Measurements from ENCODE around the gene PCED1B. TPM values are rescaled to one million over a fixed set of nuclear protein-coding genes. Genes with fewer than 3 reads are reported as not detected.

The PCED1B gene
- total RNA-seq, 1 donor from 2014 or later: 3.1 TPM

- H3K9me3 ChIP-seq (ENCODE audit: low read depth): no peaks in the 10 kb centered on the region
- no peaks in the 10 kb centered on the region for H3K79me2 ChIP-seq (ENCODE audit: low read depth)
- Mint-ChIP-seq H3K9me3 (no peaks in the 10 kb centered on the region), H3K27me3 (ENCODE audit: insufficient read depth, low read depth) (no peaks in the 10 kb centered on the region), H3K27ac (no peak overlapping the region), H3K4me1 (no peaks in the 10 kb centered on the region), H3K4me3 (no peak overlapping the region), H3K36me3 (no peaks in the 10 kb centered on the region)
- H4K20me1 ChIP-seq (ENCODE audit: low read depth): no peaks in the 10 kb centered on the region
- no peaks in the 10 kb centered on the region for H3K27me3 ChIP-seq
- no peaks in the 10 kb centered on the region for H3F3A ChIP-seq (ENCODE audit: low read depth)
- no peak for DNase-seq (ENCODE audit: low spot score)
- no peaks in the 10 kb centered on the region for H3K36me3 ChIP-seq
- H3K9ac ChIP-seq: no peak overlapping the region
- no peak overlapping the region for H3K4me3 ChIP-seq
- no peaks in the 10 kb centered on the region for H3K4me1 ChIP-seq
- TF ChIP-seq CTCF (IDR thresholded peaks at IDR 0.05): no peak
- H3K4me2 ChIP-seq: no peak overlapping the region
- no peak overlapping the region for H2AFZ ChIP-seq (replicated peaks)
- no peak overlapping the region for H3K27ac ChIP-seq
Measured at GRCh38 chr12:47184229-47184628, 104.8 kb downstream of the PCED1B start.

- Histone ChIP-seq H4K20me1 (ENCODE audit: low read depth) (no peaks in the 10 kb centered on the region), H3F3A (ENCODE audit: low read depth) (no peaks in the 10 kb centered on the region), H3K36me3 (no peaks in the 10 kb centered on the region), H3K4me3 (no peak overlapping the region), H3K4me2 (no peak overlapping the region), H3K9me3 (ENCODE audit: low read depth) (no peaks in the 10 kb centered on the region), H3K9ac (no peak overlapping the region), H3K79me2 (ENCODE audit: low read depth) (no peaks in the 10 kb centered on the region), H3K27me3 (no peaks in the 10 kb centered on the region), H2AFZ (replicated peaks) (no peak overlapping the region), H3K27ac (no peak overlapping the region), H3K4me1 (no peaks in the 10 kb centered on the region)
- Mint-ChIP-seq H3K4me1 (peaks cover 4% of the 10 kb centered on the region), H3K27ac (no peak overlapping the region), H3K36me3 (no peaks in the 10 kb centered on the region), H3K27me3 (ENCODE audit: insufficient read depth, low read depth) (no peaks in the 10 kb centered on the region), H3K4me3 (no peak overlapping the region), H3K9me3 (no peaks in the 10 kb centered on the region)
- no peak for TF ChIP-seq EZH2phosphoT487 (IDR thresholded peaks at IDR 0.05)
- TF ChIP-seq EZH2 (IDR thresholded peaks at IDR 0.05): no peak
- TF ChIP-seq CTCF (IDR thresholded peaks at IDR 0.05): no peak
- DNase-seq (ENCODE audit: low spot score): no peak
Measured at GRCh38 chr12:47184813-47185212, 105.4 kb downstream of the PCED1B start.

- Mint-ChIP-seq H3K9me3 (no peaks in the 10 kb centered on the region), H3K27me3 (ENCODE audit: insufficient read depth, low read depth) (no peaks in the 10 kb centered on the region), H3K27ac (no peak overlapping the region), H3K4me1 (peaks cover 12% of the 10 kb centered on the region), H3K36me3 (no peaks in the 10 kb centered on the region), H3K4me3 (no peak overlapping the region)
- Histone ChIP-seq H3F3A (ENCODE audit: low read depth) (no peaks in the 10 kb centered on the region), H4K20me1 (ENCODE audit: low read depth) (no peaks in the 10 kb centered on the region), H2AFZ (replicated peaks) (no peak overlapping the region), H3K4me1 (peaks cover 8% of the 10 kb centered on the region), H3K27me3 (no peaks in the 10 kb centered on the region), H3K9ac (no peak overlapping the region), H3K79me2 (ENCODE audit: low read depth) (no peaks in the 10 kb centered on the region), H3K27ac (no peak overlapping the region), H3K36me3 (no peaks in the 10 kb centered on the region), H3K4me2 (no peak overlapping the region), H3K9me3 (ENCODE audit: low read depth) (no peaks in the 10 kb centered on the region), H3K4me3 (no peak overlapping the region)
- no peak for TF ChIP-seq EZH2 (IDR thresholded peaks at IDR 0.05)
- TF ChIP-seq EZH2phosphoT487 (IDR thresholded peaks at IDR 0.05): no peak
- no peak for TF ChIP-seq CTCF (IDR thresholded peaks at IDR 0.05)
- DNase-seq (ENCODE audit: low spot score): no peak
Measured at GRCh38 chr12:47186246-47186645, 106.8 kb downstream of the PCED1B start.

Data from neural progenitor cell (in vitro differentiated cells).